ENCODE measurements around the gene RELL1. TPM values are rescaled to one million over a fixed set of nuclear protein-coding genes. Genes with fewer than 3 reads are reported as not detected.
A peak's percentile ranks its signal among the peaks of the same experiment; 100 is the strongest.

Gene RELL1
- total RNA-seq, 4 donors from 2014 or later: 65.4 to 158 (median 82.5) TPM

- ATAC-seq (ENCODE audit: low FRiP score) (peak; percentile 3), DNase-seq (ENCODE audit: low spot score) (no peak)
- TF ChIP-seq CTCF (IDR thresholded peaks at IDR 0.05): no peak
Measured at GRCh38 chr4:37667197-37668100, 18.7 kb downstream of the RELL1 start.

GRCh38 chr4:37666625-37667071, 19.5 kb downstream of the RELL1 start:
- no peak for DNase-seq (ENCODE audit: low spot score)
- peak; percentile 80 for ATAC-seq (ENCODE audit: low FRiP score)
- no peak for TF ChIP-seq CTCF (IDR thresholded peaks at IDR 0.05)

GRCh38 chr4:37665333-37666320, 20.5 kb downstream of the RELL1 start:
- ATAC-seq (ENCODE audit: low FRiP score) (no peak), DNase-seq (ENCODE audit: low spot score) (no peak)
- no peak for TF ChIP-seq CTCF (IDR thresholded peaks at IDR 0.05)

- no peak for ATAC-seq (ENCODE audit: low FRiP score)
Measured at GRCh38 chr4:37664696-37665095, 21.5 kb downstream of the RELL1 start.

GRCh38 chr4:37663552-37663951, 22.6 kb downstream of the RELL1 start:
- ATAC-seq (ENCODE audit: low FRiP score) (no peak), DNase-seq (ENCODE audit: low spot score) (no peak)
- no peak for TF ChIP-seq CTCF (IDR thresholded peaks at IDR 0.05)

More at GRCh38 chr4:37664696-37665095, 21.5 kb downstream of the RELL1 start:
- no peak for DNase-seq (ENCODE audit: low spot score)
- no peak for TF ChIP-seq CTCF (IDR thresholded peaks at IDR 0.05)

- no peak for TF ChIP-seq CTCF (IDR thresholded peaks at IDR 0.05)
- DNase-seq (ENCODE audit: low spot score) (no peak), ATAC-seq (ENCODE audit: low FRiP score) (no peak)
Measured at GRCh38 chr4:37662861-37663390, 23.2 kb downstream of the RELL1 start.
